ENCODE results near the gene ST6GALNAC4.

The ST6GALNAC4 gene, protein sequence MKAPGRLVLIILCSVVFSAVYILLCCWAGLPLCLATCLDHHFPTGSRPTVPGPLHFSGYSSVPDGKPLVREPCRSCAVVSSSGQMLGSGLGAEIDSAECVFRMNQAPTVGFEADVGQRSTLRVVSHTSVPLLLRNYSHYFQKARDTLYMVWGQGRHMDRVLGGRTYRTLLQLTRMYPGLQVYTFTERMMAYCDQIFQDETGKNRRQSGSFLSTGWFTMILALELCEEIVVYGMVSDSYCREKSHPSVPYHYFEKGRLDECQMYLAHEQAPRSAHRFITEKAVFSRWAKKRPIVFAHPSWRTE

GRCh38 chr9:127916720-127917581 lies at the start of gene ST6GALNAC4:
TSS of gene ST6GALNAC4 (minus strand) at chr9:127917041. CDS start at chr9:127916419, 622 bp downstream.
- peak within 1 kb of the TSS; percentile 50 for H3K4me3 ChIP-seq (ENCODE audit: low read depth, low read length)

- H3K4me3 ChIP-seq (ENCODE audit: low read depth, low read length): no peak overlapping the region
These were observed 49.1 kb upstream of the ST6GALNAC4 start for GRCh38 chr9:127965953-127966352.

DNA sequence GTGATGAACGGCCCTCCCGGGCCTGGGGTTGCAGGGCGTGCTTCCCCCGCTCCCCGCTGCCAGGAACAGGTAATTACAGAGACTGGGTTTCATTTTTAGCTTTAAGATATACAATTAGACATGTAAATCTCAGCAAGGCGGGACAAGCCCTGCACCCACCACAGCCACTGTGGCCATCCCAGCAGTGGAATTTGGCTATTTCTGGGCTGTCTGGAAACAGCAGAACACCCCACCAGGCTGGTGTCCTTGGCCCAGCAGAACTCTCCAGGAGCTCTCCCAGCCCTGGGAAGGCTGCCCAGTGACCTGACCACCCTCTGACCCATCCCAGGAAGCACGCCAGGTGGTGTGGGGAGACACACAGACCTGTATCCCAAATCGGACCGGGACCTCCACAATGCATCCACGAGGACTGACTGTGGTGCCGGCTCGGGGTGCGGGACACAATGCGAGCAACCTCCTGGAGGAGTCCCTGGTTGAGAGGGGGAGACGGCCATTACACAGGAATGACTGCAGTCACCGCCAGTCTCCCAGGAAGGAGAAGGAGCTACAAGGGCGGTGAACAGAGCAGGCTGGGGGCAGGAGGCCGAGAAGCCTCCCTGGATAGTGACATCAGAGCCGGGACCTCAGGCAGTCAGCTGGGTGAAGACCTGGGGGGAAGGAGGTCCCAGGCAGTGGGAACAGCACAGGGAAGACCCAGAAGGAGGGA lies 46.7 kb upstream of the ST6GALNAC4 start:
- no peak overlapping the region for H3K4me3 ChIP-seq (ENCODE audit: low read depth, low read length)

GRCh38 chr9:127963041-127963358 lies 46.2 kb upstream of the ST6GALNAC4 start:
- no peak overlapping the region for H3K4me3 ChIP-seq (ENCODE audit: low read depth, low read length)

- H3K4me3 ChIP-seq (ENCODE audit: low read depth, low read length): no peak overlapping the region
These were observed 45.4 kb upstream of the ST6GALNAC4 start for GRCh38 chr9:127962278-127962677.

DNA sequence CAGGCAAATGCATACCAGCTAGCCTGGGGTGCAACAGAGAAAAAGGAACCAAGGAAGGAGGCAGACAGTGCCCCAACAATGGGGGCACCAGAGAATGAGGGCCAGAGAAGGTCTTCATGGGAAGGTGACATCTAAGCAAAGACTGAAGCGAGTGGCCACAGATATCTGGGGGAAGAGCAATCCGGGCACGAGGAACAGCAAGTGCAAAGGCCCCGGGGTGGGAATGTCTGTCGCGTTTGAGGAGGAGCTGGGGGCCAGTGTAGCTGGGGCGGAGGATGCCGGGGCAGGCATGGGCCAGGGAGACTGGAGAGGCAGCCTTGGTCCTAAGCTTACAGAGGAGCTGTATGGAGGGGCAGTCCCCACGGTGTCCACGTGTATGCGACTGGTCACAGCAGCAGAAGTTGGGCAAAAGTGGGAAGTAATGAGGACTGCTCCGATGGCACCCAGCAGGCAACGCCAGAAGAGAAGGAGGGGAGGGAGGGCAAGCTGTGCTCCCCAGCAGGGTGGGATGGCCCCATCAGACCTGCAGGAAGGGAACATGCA lies 44.8 kb upstream of the ST6GALNAC4 start:
- no peak overlapping the region for H3K4me3 ChIP-seq (ENCODE audit: low read depth, low read length)

GRCh38 chr9:127961155-127961490 lies 44.3 kb upstream of the ST6GALNAC4 start:
- H3K4me3 ChIP-seq (ENCODE audit: low read depth, low read length): no peak overlapping the region

- H3K4me3 ChIP-seq (ENCODE audit: low read depth, low read length): no peak overlapping the region
These were observed 43.7 kb upstream of the ST6GALNAC4 start for GRCh38 chr9:127960410-127961154.

DNA sequence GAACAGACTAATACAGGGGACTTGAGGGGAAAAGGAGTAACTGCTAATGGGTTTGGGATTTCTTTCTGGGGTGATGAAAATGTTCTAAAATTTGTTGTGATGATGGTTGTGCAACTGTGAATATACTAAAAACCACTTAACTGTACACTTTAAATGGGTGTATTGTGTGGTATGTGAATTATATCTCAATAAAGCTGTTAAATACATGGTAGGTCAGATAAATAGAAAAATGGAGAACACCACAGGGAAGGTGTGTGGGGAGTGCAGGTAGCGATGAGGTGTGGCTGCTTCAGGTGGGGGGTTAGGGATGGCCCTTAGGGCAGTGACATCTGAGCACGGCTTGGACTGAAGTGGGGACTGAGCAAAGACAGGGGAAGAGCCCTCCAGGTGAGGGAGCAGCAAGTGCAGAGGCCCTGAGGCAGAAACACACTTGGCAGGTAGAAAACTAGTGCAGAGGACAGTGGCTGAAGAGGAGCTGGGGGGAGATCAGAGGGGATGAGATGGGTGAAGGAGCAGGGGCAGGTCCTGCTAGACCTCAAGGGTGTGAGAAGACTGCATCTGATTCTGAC lies 43.1 kb upstream of the ST6GALNAC4 start:
- no peak overlapping the region for H3K4me3 ChIP-seq (ENCODE audit: low read depth, low read length)

- no peak overlapping the region for H3K4me3 ChIP-seq (ENCODE audit: low read depth, low read length)
These were observed 42.6 kb upstream of the ST6GALNAC4 start for GRCh38 chr9:127959398-127959797.

DNA sequence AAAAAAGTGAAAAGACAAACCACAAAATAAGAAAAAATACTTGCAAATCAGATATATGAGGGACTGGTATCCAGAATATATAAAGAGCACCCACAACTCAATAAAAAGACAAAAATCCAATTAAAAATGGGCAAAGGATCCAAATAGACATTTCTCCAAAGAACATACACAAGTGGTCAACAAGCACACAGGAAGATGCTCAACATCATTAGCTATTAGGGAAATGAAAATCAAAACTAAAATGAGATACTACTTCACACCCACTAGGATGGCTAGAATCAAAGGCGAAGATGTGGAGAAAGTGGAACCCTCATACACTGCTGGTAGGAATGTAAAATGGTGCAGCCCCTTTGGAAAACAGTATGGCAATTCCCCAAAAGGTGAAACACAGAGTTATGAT lies 41.9 kb upstream of the ST6GALNAC4 start:
- H3K4me3 ChIP-seq (ENCODE audit: low read depth, low read length): no peak overlapping the region

- no peak overlapping the region for H3K4me3 ChIP-seq (ENCODE audit: low read depth, low read length)
These were observed 38.6 kb upstream of the ST6GALNAC4 start for GRCh38 chr9:127955294-127956015.

DNA sequence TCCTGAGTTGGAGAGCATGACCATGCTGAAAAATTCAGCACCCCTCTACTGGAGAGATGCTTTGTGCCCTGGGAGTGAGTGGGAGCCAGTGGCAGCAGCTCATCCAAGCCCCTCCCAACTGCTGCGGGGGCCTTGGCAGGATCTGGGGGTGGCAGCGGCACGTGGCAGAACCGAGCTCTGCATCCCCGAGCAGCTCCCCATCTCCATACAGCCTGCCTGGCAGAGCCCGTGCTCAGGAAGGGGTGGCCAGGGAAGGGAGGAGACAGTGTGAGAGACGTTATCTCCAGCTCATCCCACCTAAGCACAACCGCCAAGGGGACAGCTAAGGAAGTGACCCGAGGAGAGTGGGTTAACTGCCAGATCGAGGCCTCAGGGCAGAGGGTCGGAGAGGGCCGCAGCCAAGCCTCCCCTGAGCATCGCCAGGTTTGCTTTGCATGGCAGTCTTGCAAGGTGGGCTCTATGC lies 38.0 kb upstream of the ST6GALNAC4 start:
- H3K4me3 ChIP-seq (ENCODE audit: low read depth, low read length): no peak overlapping the region

- no peak overlapping the region for H3K4me3 ChIP-seq (ENCODE audit: low read depth, low read length)
These were observed 37.1 kb upstream of the ST6GALNAC4 start for GRCh38 chr9:127953768-127954505.

GRCh38 chr9:127953154-127953553 lies 36.3 kb upstream of the ST6GALNAC4 start:
- H3K4me3 ChIP-seq (ENCODE audit: low read depth, low read length): no peak overlapping the region

GRCh38 chr9:127950513-127951289 lies 33.9 kb upstream of the ST6GALNAC4 start:
- H3K4me3 ChIP-seq (ENCODE audit: low read depth, low read length): no peak overlapping the region

GRCh38 chr9:127949827-127950512 lies 33.1 kb upstream of the ST6GALNAC4 start:
- no peak overlapping the region for H3K4me3 ChIP-seq (ENCODE audit: low read depth, low read length)
